Peyer's patch (tissue), 4 donors: Measurements from ENCODE around the gene ERCC8.

Experiments used
- CTCF ChIP-seq, 6 experiments: fragments of 450-650 bp in 4 of 6; fragments of 200-600 bp in 2 of 6; sonication (generic) in 1 of 6; IDR thresholded peaks; one replicate each; pipeline ENCODE4 v1.5.1; 2017 to 2019; ENCODE audit warnings: antibody characterized with exemption in 6 of 6, mild to moderate bottlenecking in 3 of 6, moderate library complexity in 1 of 6
- POLR2A ChIP-seq, 2 donors: fragments of 450-650 bp; IDR thresholded peaks; one replicate each; pipeline ENCODE4 v1.5.1; 2017; ENCODE audit warnings: antibody characterized with exemption in 2 of 2, mild to moderate bottlenecking in 2 of 2, moderate library complexity in 2 of 2

DNA sequence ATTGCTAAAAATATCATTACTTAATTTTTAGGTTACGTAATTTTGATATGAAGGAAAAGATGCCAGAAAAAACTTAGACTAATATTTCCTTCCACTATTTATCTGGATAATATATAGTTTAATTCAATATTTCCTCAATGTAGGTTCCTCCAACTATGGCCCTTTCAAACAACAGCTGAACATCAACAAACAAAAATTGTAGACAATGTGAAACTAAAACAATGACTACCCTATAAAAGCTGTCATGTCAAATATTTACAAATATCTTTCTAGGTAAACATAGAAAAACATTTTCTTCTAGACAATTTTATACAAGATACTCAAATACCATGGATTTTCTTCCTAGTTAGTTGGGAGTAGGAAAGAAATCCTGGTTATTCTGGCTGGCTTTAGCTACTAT lies 117.7 kb downstream of the ERCC8 start:
- TF ChIP-seq CTCF (IDR thresholded peaks at IDR 0.05) (no peak), POLR2A (IDR thresholded peaks at IDR 0.05) (no peak)
